ENCODE results near the gene ZNF322.

DNA sequence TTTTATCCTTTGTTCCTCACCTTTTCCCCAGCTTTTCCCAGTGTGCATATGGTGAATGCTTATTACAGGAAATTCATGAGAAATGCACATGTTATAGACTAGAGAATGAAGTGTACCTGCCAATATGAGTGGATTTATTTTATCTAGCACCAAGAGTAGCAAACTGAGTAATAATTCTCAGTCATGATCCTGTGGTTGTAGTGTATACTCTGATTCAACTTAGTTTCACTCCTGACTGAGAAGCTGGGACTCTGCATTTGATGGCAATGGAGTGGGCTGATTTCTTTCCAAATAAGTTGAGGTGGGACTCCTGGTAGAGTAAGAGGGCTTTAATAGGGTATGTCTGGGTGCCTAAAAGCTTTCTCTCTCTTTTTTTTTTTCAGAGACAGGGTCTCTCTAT lies 58.8 kb downstream of the ZNF322 start:
- no peak for TF ChIP-seq POLR2A (IDR thresholded peaks at IDR 0.05)
- TF ChIP-seq, protein P1, sequence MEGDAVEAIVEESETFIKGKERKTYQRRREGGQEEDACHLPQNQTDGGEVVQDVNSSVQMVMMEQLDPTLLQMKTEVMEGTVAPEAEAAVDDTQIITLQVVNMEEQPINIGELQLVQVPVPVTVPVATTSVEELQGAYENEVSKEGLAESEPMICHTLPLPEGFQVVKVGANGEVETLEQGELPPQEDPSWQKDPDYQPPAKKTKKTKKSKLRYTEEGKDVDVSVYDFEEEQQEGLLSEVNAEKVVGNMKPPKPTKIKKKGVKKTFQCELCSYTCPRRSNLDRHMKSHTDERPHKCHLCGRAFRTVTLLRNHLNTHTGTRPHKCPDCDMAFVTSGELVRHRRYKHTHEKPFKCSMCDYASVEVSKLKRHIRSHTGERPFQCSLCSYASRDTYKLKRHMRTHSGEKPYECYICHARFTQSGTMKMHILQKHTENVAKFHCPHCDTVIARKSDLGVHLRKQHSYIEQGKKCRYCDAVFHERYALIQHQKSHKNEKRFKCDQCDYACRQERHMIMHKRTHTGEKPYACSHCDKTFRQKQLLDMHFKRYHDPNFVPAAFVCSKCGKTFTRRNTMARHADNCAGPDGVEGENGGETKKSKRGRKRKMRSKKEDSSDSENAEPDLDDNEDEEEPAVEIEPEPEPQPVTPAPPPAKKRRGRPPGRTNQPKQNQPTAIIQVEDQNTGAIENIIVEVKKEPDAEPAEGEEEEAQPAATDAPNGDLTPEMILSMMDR (IDR thresholded peaks at IDR 0.05) = no peak
